Small intestine (tissue), 7 donors: Measurements from ENCODE around the gene TFCP2L1. TPM values are rescaled to one million over a fixed set of nuclear protein-coding genes. Genes with fewer than 3 reads are reported as not detected.
"Not testable (repeated sequence)": the region's sequence is repeated elsewhere in the genome, so short reads cannot be mapped to it uniquely, and the experiment has no call there.

Experiments used
- DNase-seq, 2 donors: peaks; one replicate each; pipeline versions ENCODE4 v3.0.0 to v3.0.0-alpha.2; 2013
- FAIRE-seq: peaks from 2 replicates; lab custom pipeline; 2012; peaks lifted over from hg19 to GRCh38; lab: Jason Lieb, UNC
- H3K27ac ChIP-seq, 3 donors: one replicate each; pipeline ENCODE4 v1.5.1; 2013; ENCODE audit warnings: low read length in 2 of 3, mild to moderate bottlenecking in 2 of 3, control low read depth in 1 of 3, inconsistent platforms in 1 of 3, low read depth in 1 of 3, moderate library complexity in 1 of 3
- H3K27me3 ChIP-seq, 3 donors: one replicate each; pipeline ENCODE4 v1.6.1; 2013; ENCODE audit warnings: low read length in 3 of 3, inconsistent platforms in 1 of 3; ENCODE audit not compliant: control insufficient read depth in 3 of 3, insufficient read depth in 3 of 3
- H3K36me3 ChIP-seq, 3 donors: one replicate each; pipeline ENCODE4 v1.6.1; 2013; ENCODE audit warnings: low read length in 3 of 3, inconsistent platforms in 1 of 3, low read depth in 1 of 3, mild to moderate bottlenecking in 1 of 3, moderate library complexity in 1 of 3; ENCODE audit not compliant: control insufficient read depth in 3 of 3, insufficient read depth in 2 of 3
- H3K4me1 ChIP-seq, 3 donors: one replicate each; pipeline ENCODE4 v1.6.1; 2013; ENCODE audit warnings: low read length in 2 of 3, inconsistent platforms in 1 of 3, low read depth in 1 of 3, mild to moderate bottlenecking in 1 of 3, moderate library complexity in 1 of 3; ENCODE audit not compliant: control insufficient read depth in 3 of 3, insufficient read depth in 2 of 3
- H3K4me3 ChIP-seq, 3 donors: one replicate each; pipeline ENCODE4 v1.5.1; 2013; ENCODE audit warnings: low read length in 3 of 3, control low read depth in 1 of 3, inconsistent platforms in 1 of 3, low read depth in 1 of 3, mild to moderate bottlenecking in 1 of 3, moderate library complexity in 1 of 3
- H3K9me3 ChIP-seq, 2 donors: one replicate each; pipeline ENCODE4 v1.6.1; 2013; ENCODE audit warnings: low read depth in 1 of 2, low read length in 1 of 2; ENCODE audit not compliant: control insufficient read depth in 2 of 2, insufficient read depth in 1 of 2
- WGBS, 3 donors: extraction: QIAGEN DNeasy Blood & Tissue Kit; methylation state at CpG; one replicate each; pipeline ENCODE4 v1.1.7; 2013; 5-methylcytosine and 5-hydroxymethylcytosine counted together
- polyA plus RNA-seq, 4 donors: library from polyadenylated mRNA; stranded (reverse) in 3 of 4; unstranded in 1 of 4; fragments of 200-250 nt in 3 of 4; fragments of 120-200 nt in 1 of 4; gene quantifications; one replicate each; pipeline versions ENCODE4 v1.2.1 to v1.2.3, GENCODE V29; 2013
- donor health status: healthy with polysubstance abuse.
- donor health status: control.
- donor health status: control.
- donor health status: Bipolar disorder and iron deficiency.
- donor health status: healthy.

TFCP2L1 gene
- polyA plus RNA-seq, 4 donors, result under 0.01 to 0.66 (median 0.37) TPM

- no peaks in the 10 kb centered on the region for H3K36me3 ChIP-seq
- no peaks in the 10 kb centered on the region for H3K27me3 ChIP-seq
- FAIRE-seq, result no peak
- H3K27ac ChIP-seq, result no peak overlapping the region
- H3K4me1 ChIP-seq, result no peaks in the 10 kb centered on the region
- DNase-seq, result no peak
- H3K9me3 ChIP-seq, result no peaks in the 10 kb centered on the region
- 72 to 92% (median 85%) methylated on average over 9 of the region's 9 CpGs for WGBS, 3 donors
- no peak overlapping the region for H3K4me3 ChIP-seq
Observed at GRCh38 chr2:121234791-121235190, 50.2 kb downstream of the TFCP2L1 start.

GRCh38 chr2:121234144-121234543 lies 50.9 kb downstream of the TFCP2L1 start:
- Histone ChIP-seq H3K27ac (no peak overlapping the region), H3K4me3 (no peak overlapping the region), H3K27me3 (no peaks in the 10 kb centered on the region), H3K36me3 (no peaks in the 10 kb centered on the region), H3K9me3 (no peaks in the 10 kb centered on the region), H3K4me1 (no peaks in the 10 kb centered on the region)
- FAIRE-seq (no peak), DNase-seq (no peak)
- WGBS, 3 donors, result 87 to 93% (median 87%) methylated on average over 7 of the region's 7 CpGs

GRCh38 chr2:121233486-121234110 lies 51.4 kb downstream of the TFCP2L1 start:
- FAIRE-seq, result no peak
- H3K27me3 ChIP-seq, result no peaks in the 10 kb centered on the region

GRCh38 chr2:121232626-121233265 lies 52.3 kb downstream of the TFCP2L1 start:
- DNase-seq (no peak), FAIRE-seq (no peak)
- no peak overlapping the region for H3K27ac ChIP-seq
- H3K4me3 ChIP-seq, result no peak overlapping the region
- 81 to 85% (median 83%) methylated on average over 6 of the region's 6 CpGs for WGBS, 3 donors
- H3K9me3 ChIP-seq, result no peaks in the 10 kb centered on the region
- no peaks in the 10 kb centered on the region for H3K27me3 ChIP-seq
- no peaks in the 10 kb centered on the region for H3K36me3 ChIP-seq
- H3K4me1 ChIP-seq, result peaks cover 0 to 5% (median 0%) of the 10 kb centered on the region in 3 donors

More at GRCh38 chr2:121233486-121234110, 51.4 kb downstream of the TFCP2L1 start:
- Histone ChIP-seq H3K9me3 (no peaks in the 10 kb centered on the region), H3K36me3 (no peaks in the 10 kb centered on the region), H3K4me1 (no peaks in the 10 kb centered on the region), H3K27ac (no peak overlapping the region), H3K4me3 (no peak overlapping the region)
- WGBS, 3 donors, result 74 to 78% (median 74%) methylated on average over 11 of the region's 11 CpGs
- DNase-seq, result no peak

GRCh38 chr2:121231385-121232000 lies 53.5 kb downstream of the TFCP2L1 start:
- no peak for DNase-seq
- no peak overlapping the region for H3K27ac ChIP-seq

GRCh38 chr2:121228521-121228920 lies 56.5 kb downstream of the TFCP2L1 start:
- FAIRE-seq, result no peak
- Histone ChIP-seq H3K27me3 (no peaks in the 10 kb centered on the region), H3K4me1 (peaks cover 0 to 6% (median 0%) of the 10 kb centered on the region in 3 donors), H3K36me3 (no peaks in the 10 kb centered on the region), H3K4me3 (no peak overlapping the region), H3K27ac (no peak overlapping the region), H3K9me3 (no peaks in the 10 kb centered on the region)
- no peak for DNase-seq
- 69 to 77% (median 72%) methylated on average over 6 of the region's 6 CpGs for WGBS, 3 donors

More at GRCh38 chr2:121231385-121232000, 53.5 kb downstream of the TFCP2L1 start:
- 87 to 89% (median 89%) methylated on average over 16 to 17 of the region's 17 CpGs for WGBS, 3 donors
- Histone ChIP-seq H3K4me1 (peaks cover 0 to 6% (median 0%) of the 10 kb centered on the region in 3 donors), H3K27me3 (no peaks in the 10 kb centered on the region), H3K36me3 (no peaks in the 10 kb centered on the region), H3K9me3 (no peaks in the 10 kb centered on the region), H3K4me3 (no peak overlapping the region)
- FAIRE-seq, result no peak

GRCh38 chr2:121227381-121228144 lies 57.4 kb downstream of the TFCP2L1 start:
- WGBS, 3 donors, result 52 to 73% (median 68%) methylated on average over 18 of the region's 18 CpGs
- H3K27ac ChIP-seq, H3K4me1 ChIP-seq, H3K4me3 ChIP-seq, H3K36me3 ChIP-seq, H3K27me3 ChIP-seq, H3K9me3 ChIP-seq, FAIRE-seq: not testable (repeated sequence)
- peak; percentile 23 to 31 for DNase-seq

- H3K36me3 ChIP-seq, FAIRE-seq, H3K27me3 ChIP-seq, H3K4me1 ChIP-seq, H3K4me3 ChIP-seq, H3K9me3 ChIP-seq, H3K27ac ChIP-seq, DNase-seq: not testable (repeated sequence)
- 92 to 97% (median 95%) methylated on average over 21 to 26 of the region's 26 CpGs for WGBS, 3 donors
Observed at GRCh38 chr2:121225681-121226080, 59.3 kb downstream of the TFCP2L1 start.
